Suprapubic skin (tissue), 3 donors: ENCODE data around the gene NME7.

Experiments
- CTCF ChIP-seq, 2 donors: fragments of 200-600 bp in 1 of 2; fragments of 450-650 bp in 1 of 2; sonication (generic) in 1 of 2; IDR thresholded peaks; one replicate each; pipeline ENCODE4 v1.5.1; 2016 to 2019; ENCODE audit warnings: antibody characterized with exemption in 2 of 2, mild to moderate bottlenecking in 1 of 2, moderate library complexity in 1 of 2
- POLR2A ChIP-seq, 2 donors: fragments of 450-650 bp; IDR thresholded peaks; one replicate each; pipeline ENCODE4 v1.6.1; 2017; ENCODE audit warnings: antibody characterized with exemption in 2 of 2, mild to moderate bottlenecking in 2 of 2, moderate library complexity in 2 of 2

GRCh38 chr1:169110236-169110635 is 257.4 kb downstream of the NME7 start:
- TF ChIP-seq CTCF (IDR thresholded peaks at IDR 0.05) (no peak), POLR2A (IDR thresholded peaks at IDR 0.05) (no peak)
